GM12873 (cell line): ENCODE data around the gene TRPV2.

ENCODE experiments used
- CTCF ChIP-seq: IDR thresholded peaks from 2 replicates; pipeline ENCODE4 v1.5.1; 2012; ENCODE audit warnings: low read depth, mild to moderate bottlenecking, moderate library complexity, low read length, control low read depth; ENCODE audit not compliant: insufficient read depth; ENCODE audit errors: missing control alignments

TRPV2 gene

GRCh38 chr17:16438173-16438556, 22.8 kb downstream of the TRPV2 start:
- no peak for TF ChIP-seq CTCF

- TF ChIP-seq CTCF: no peak
These were observed 23.4 kb downstream of the TRPV2 start for GRCh38 chr17:16438557-16439302.

GRCh38 chr17:16439303-16439791, 24.0 kb downstream of the TRPV2 start:
- no peak for TF ChIP-seq CTCF

- TF ChIP-seq CTCF: no peak
These were observed 24.5 kb downstream of the TRPV2 start for GRCh38 chr17:16439811-16440351.

GRCh38 chr17:16440901-16441629, 25.7 kb downstream of the TRPV2 start:
- TF ChIP-seq CTCF: no peak

- no peak for TF ChIP-seq CTCF
These were observed 26.8 kb downstream of the TRPV2 start for GRCh38 chr17:16442141-16442540.
